HUDEP-2 (cell line): Measurements from ENCODE around the gene ING4.

Experiments
- DNase-seq, 76 experiments: peaks; one replicate each; lab custom pipeline; 2025; ENCODE audit not compliant: unreplicated experiment in 76 of 76; lab: John Stamatoyannopoulos, UW

The ING4 gene

GRCh38 chr12:6688999-6689882 lies 26.3 kb upstream of the ING4 start, which contains the start of gene ZNF384:
Gene ZNF384, minus strand, starts transcription at chr12:6689375. Its CDS starts 9,855 bp downstream, at chr12:6679520.
- DNase-seq = peak; percentile 47 to 100 (median 96)

- peak in 12 of 76 experiments; percentile 12 to 82 (median 56) for DNase-seq
Observed at GRCh38 chr12:6688543-6688998, 25.7 kb upstream of the ING4 start.

- DNase-seq = no peak
Observed at GRCh38 chr12:6685814-6686213, 22.9 kb upstream of the ING4 start.

- peak in 32 of 76 experiments; percentile 3 to 59 (median 24) for DNase-seq
Observed at GRCh38 chr12:6684609-6685008, 21.7 kb upstream of the ING4 start.

GRCh38 chr12:6676962-6677361 lies 14.0 kb upstream of the ING4 start:
- no peak for DNase-seq

GRCh38 chr12:6672143-6672542 lies 9.2 kb upstream of the ING4 start:
- no peak for DNase-seq

GRCh38 chr12:6667559-6668210 lies 4.8 kb upstream of the ING4 start:
- DNase-seq = no peak

GRCh38 chr12:6666211-6666610 lies 3.3 kb upstream of the ING4 start:
- no peak for DNase-seq

- DNase-seq = no peak
Observed at GRCh38 chr12:6664902-6665301, 2.0 kb upstream of the ING4 start.

GRCh38 chr12:6662602-6662905 lies 365 bp downstream of the ING4 start:
- peak in 21 of 76 experiments; percentile 31 to 71 (median 51) for DNase-seq

- no peak for DNase-seq
Observed at GRCh38 chr12:6653987-6654386, 8.9 kb downstream of the ING4 start.

- DNase-seq = no peak
Observed at GRCh38 chr12:6653342-6653741, 9.6 kb downstream of the ING4 start.

GRCh38 chr12:6652391-6652790 lies 10.5 kb downstream of the ING4 start:
- DNase-seq = no peak

GRCh38 chr12:6650832-6651231 lies 12.1 kb downstream of the ING4 start:
- DNase-seq = no peak

- peak in 2 of 76 experiments; percentile 12 to 47 for DNase-seq
Observed at GRCh38 chr12:6647083-6647604, 15.8 kb downstream of the ING4 start, which contains the start of gene ACRBP. Gene ACRBP, minus strand, starts transcription at chr12:6647432. Its CDS starts 66 bp downstream, at chr12:6647366.

- no peak for DNase-seq
Observed at GRCh38 chr12:6646276-6647082, 16.4 kb downstream of the ING4 start.

GRCh38 chr12:6644903-6645302 lies 18.0 kb downstream of the ING4 start:
- no peak for DNase-seq

- DNase-seq = no peak
Observed at GRCh38 chr12:6644257-6644596, 18.7 kb downstream of the ING4 start.

GRCh38 chr12:6643569-6644256 lies 19.2 kb downstream of the ING4 start:
- DNase-seq = no peak

- peak in 9 of 76 experiments; percentile 7 to 34 (median 19) for DNase-seq
Observed at GRCh38 chr12:6641131-6641530, 21.8 kb downstream of the ING4 start.
